Activated naive CD8-positive, alpha-beta T cell treated with anti-CD3 and anti-CD28 coated beads for 36 hours (primary cell): ENCODE measurements around the gene SPG7. TPM values are rescaled to one million over a fixed set of nuclear protein-coding genes. Genes with fewer than 3 reads are reported as not detected.
A peak's percentile ranks its signal among the peaks of the same experiment; 100 is the strongest.

ENCODE experiments used
- DNase-seq: peaks from one replicate; pipeline ENCODE4 v3.0.0; 2021
- H3K27ac Mint-ChIP-seq: one replicate; pipeline ENCODE4 v1.8.0; 2022; ENCODE audit warnings: mild to moderate bottlenecking, moderate library complexity, mixed read lengths
- H3K27me3 Mint-ChIP-seq: one replicate; pipeline ENCODE4 v1.8.0; 2022; ENCODE audit warnings: mild to moderate bottlenecking, mixed read lengths
- H3K36me3 Mint-ChIP-seq: one replicate; pipeline ENCODE4 v1.8.0; 2021; ENCODE audit warnings: mild to moderate bottlenecking, mixed read lengths
- H3K4me1 Mint-ChIP-seq: one replicate; pipeline ENCODE4 v1.8.0; 2021; ENCODE audit warnings: mixed read lengths
- H3K4me3 Mint-ChIP-seq: one replicate; pipeline ENCODE4 v1.8.0; 2022; ENCODE audit warnings: mild to moderate bottlenecking, moderate library complexity, mixed read lengths
- H3K9me3 Mint-ChIP-seq: one replicate; pipeline ENCODE4 v1.8.0; 2022; ENCODE audit warnings: mixed read lengths
- total RNA-seq, 2 experiments: library from RNA; stranded (reverse); gene quantifications; one replicate each; pipeline ENCODE4 v1.2.3, GENCODE V29; 2021

SPG7 gene
- total RNA-seq, 2 experiments from 2014 or later = 63.1 to 76.7 TPM

GRCh38 chr16:89556750-89557689 is 48.8 kb downstream of the SPG7 start:
- Mint-ChIP-seq H3K27me3 (no peaks in the 10 kb centered on the region), H3K27ac (no peak overlapping the region), H3K4me3 (no peak overlapping the region), H3K36me3 (peaks cover 20% of the 10 kb centered on the region), H3K4me1 (peaks cover 13% of the 10 kb centered on the region), H3K9me3 (no peaks in the 10 kb centered on the region)
- DNase-seq = peak; percentile 82

GRCh38 chr16:89557690-89558490 is 49.7 kb downstream of the SPG7 start:
- peaks cover 22% of the 10 kb centered on the region for H3K4me1 Mint-ChIP-seq
- no peak for DNase-seq
- H3K27me3 Mint-ChIP-seq = no peaks in the 10 kb centered on the region
- H3K27ac Mint-ChIP-seq = no peak overlapping the region
- no peak overlapping the region for H3K4me3 Mint-ChIP-seq
- no peaks in the 10 kb centered on the region for H3K9me3 Mint-ChIP-seq
- H3K36me3 Mint-ChIP-seq = peaks cover 26% of the 10 kb centered on the region

GRCh38 chr16:89560378-89561141 is 52.4 kb downstream of the SPG7 start, which contains the start of gene RPL13:
TSS of gene RPL13 (plus strand) at chr16:89560682. CDS start at chr16:89560960, 278 bp downstream.
- Mint-ChIP-seq H3K36me3 (peaks cover 48% of the 10 kb centered on the region), H3K4me3 (peak within 1 kb of the TSS; percentile 97), H3K4me1 (peaks cover 45% of the 10 kb centered on the region), H3K9me3 (no peaks in the 10 kb centered on the region), H3K27me3 (no peaks in the 10 kb centered on the region), H3K27ac (peak within 1 kb of the TSS; percentile 96)
- DNase-seq = peak; percentile 94

GRCh38 chr16:89561142-89561883 is 53.1 kb downstream of the SPG7 start:
- peak overlapping the region; percentile 97 for H3K4me3 Mint-ChIP-seq
- H3K9me3 Mint-ChIP-seq = no peaks in the 10 kb centered on the region
- no peak for DNase-seq
- H3K27ac Mint-ChIP-seq = peak overlapping the region; percentile 93
- peaks cover 48% of the 10 kb centered on the region for H3K36me3 Mint-ChIP-seq
- no peaks in the 10 kb centered on the region for H3K27me3 Mint-ChIP-seq
- peaks cover 50% of the 10 kb centered on the region for H3K4me1 Mint-ChIP-seq

- Mint-ChIP-seq H3K27ac (peak overlapping the region; percentile 93), H3K4me1 (peaks cover 49% of the 10 kb centered on the region), H3K36me3 (peaks cover 48% of the 10 kb centered on the region), H3K4me3 (peak overlapping the region; percentile 97), H3K27me3 (no peaks in the 10 kb centered on the region), H3K9me3 (no peaks in the 10 kb centered on the region)
- no peak for DNase-seq
Measured at GRCh38 chr16:89561884-89562599, 53.8 kb downstream of the SPG7 start.

- Mint-ChIP-seq H3K4me3 (peak overlapping the region; percentile 97), H3K4me1 (peaks cover 44% of the 10 kb centered on the region), H3K36me3 (peaks cover 44% of the 10 kb centered on the region), H3K27me3 (no peaks in the 10 kb centered on the region), H3K9me3 (no peaks in the 10 kb centered on the region), H3K27ac (peak overlapping the region; percentile 93)
- no peak for DNase-seq
Measured at GRCh38 chr16:89562939-89563338, 54.7 kb downstream of the SPG7 start.

- Mint-ChIP-seq H3K4me3 (peak overlapping the region; percentile 97), H3K4me1 (peaks cover 44% of the 10 kb centered on the region), H3K36me3 (peaks cover 44% of the 10 kb centered on the region), H3K27me3 (no peaks in the 10 kb centered on the region), H3K9me3 (no peaks in the 10 kb centered on the region), H3K27ac (peak overlapping the region; percentile 93)
- no peak for DNase-seq
Measured at GRCh38 chr16:89563639-89564392, 55.6 kb downstream of the SPG7 start.

GRCh38 chr16:89564476-89565255 is 56.5 kb downstream of the SPG7 start:
- Mint-ChIP-seq H3K27me3 (no peaks in the 10 kb centered on the region), H3K9me3 (no peaks in the 10 kb centered on the region), H3K4me3 (peak overlapping the region; percentile 97), H3K4me1 (peaks cover 41% of the 10 kb centered on the region), H3K27ac (peak overlapping the region; percentile 93), H3K36me3 (peaks cover 43% of the 10 kb centered on the region)
- DNase-seq = no peak

- peaks cover 39% of the 10 kb centered on the region for H3K36me3 Mint-ChIP-seq
- no peaks in the 10 kb centered on the region for H3K9me3 Mint-ChIP-seq
- H3K4me1 Mint-ChIP-seq = peaks cover 40% of the 10 kb centered on the region
- H3K27ac Mint-ChIP-seq = peak overlapping the region; percentile 93
- no peak for DNase-seq
- no peaks in the 10 kb centered on the region for H3K27me3 Mint-ChIP-seq
- H3K4me3 Mint-ChIP-seq = peak overlapping the region; percentile 97
Measured at GRCh38 chr16:89565256-89565505, 57.0 kb downstream of the SPG7 start.

GRCh38 chr16:89565506-89566372 is 57.5 kb downstream of the SPG7 start:
- H3K4me3 Mint-ChIP-seq = peak overlapping the region; percentile 97
- no peaks in the 10 kb centered on the region for H3K27me3 Mint-ChIP-seq
- peaks cover 40% of the 10 kb centered on the region for H3K4me1 Mint-ChIP-seq
- peaks cover 39% of the 10 kb centered on the region for H3K36me3 Mint-ChIP-seq
- peak; percentile 69 for DNase-seq
- no peaks in the 10 kb centered on the region for H3K9me3 Mint-ChIP-seq
- peak overlapping the region; percentile 93 for H3K27ac Mint-ChIP-seq

GRCh38 chr16:89567656-89568594 is 59.7 kb downstream of the SPG7 start:
- H3K4me3 Mint-ChIP-seq = no peak overlapping the region
- H3K36me3 Mint-ChIP-seq = peaks cover 21% of the 10 kb centered on the region
- DNase-seq = no peak
- no peak overlapping the region for H3K27ac Mint-ChIP-seq
- H3K27me3 Mint-ChIP-seq = peaks cover 12% of the 10 kb centered on the region
- H3K4me1 Mint-ChIP-seq = peaks cover 34% of the 10 kb centered on the region
- no peaks in the 10 kb centered on the region for H3K9me3 Mint-ChIP-seq
